Trophoblast cell (in vitro differentiated cells and primary cell): Measurements from ENCODE around the gene FGD5.

Experiments used
- DNase-seq, 2 donors: peaks; one replicate each; pipeline ENCODE4 v3.0.0-alpha.2; 2016
- H2AFZ ChIP-seq: 2 replicates; pipeline ENCODE4 v1.6.1; 2013; ENCODE audit warnings: low read length, moderate library complexity, mild to moderate bottlenecking; ENCODE audit not compliant: insufficient read depth, poor library complexity
- H2AK5ac ChIP-seq: 2 replicates; pipeline ENCODE4 v1.6.1; 2013; ENCODE audit warnings: mild to moderate bottlenecking, low read length
- H2BK120ac ChIP-seq: 2 replicates; pipeline ENCODE4 v1.6.1; 2013; ENCODE audit warnings: low read length, mild to moderate bottlenecking, moderate library complexity; ENCODE audit not compliant: insufficient read depth, poor library complexity
- H2BK12ac ChIP-seq: 2 replicates; pipeline ENCODE4 v1.6.1; 2013; ENCODE audit warnings: mild to moderate bottlenecking, low read length, moderate library complexity
- H2BK5ac ChIP-seq: 2 replicates; pipeline ENCODE4 v1.6.1; 2013; ENCODE audit warnings: low read length, low read depth, moderate library complexity, mild to moderate bottlenecking; ENCODE audit not compliant: poor library complexity
- H3K14ac ChIP-seq: 2 replicates; pipeline ENCODE4 v1.6.1; 2013; ENCODE audit warnings: mild to moderate bottlenecking, low read length
- H3K18ac ChIP-seq: 2 replicates; pipeline ENCODE4 v1.6.1; 2013; ENCODE audit warnings: mild to moderate bottlenecking, low read length
- H3K23ac ChIP-seq: 2 replicates; pipeline ENCODE4 v1.6.1; 2013; ENCODE audit warnings: low read length
- H3K27ac ChIP-seq: 2 replicates; pipeline ENCODE4 v1.5.1; 2013; ENCODE audit warnings: low read depth, mild to moderate bottlenecking, inconsistent platforms, low read length, moderate library complexity
- H3K27me3 ChIP-seq: 2 replicates; pipeline ENCODE4 v1.6.1; 2013; ENCODE audit warnings: inconsistent platforms, mild to moderate bottlenecking, low read length, moderate library complexity; ENCODE audit not compliant: insufficient read depth
- H3K36me3 ChIP-seq, 2 experiments: 1 replicate in 1 of 2; 2 replicates in 1 of 2; pipeline ENCODE4 v1.6.1; 2013; ENCODE audit warnings: low read length in 2 of 2, mild to moderate bottlenecking in 2 of 2, moderate library complexity in 1 of 2; ENCODE audit not compliant: insufficient read depth in 2 of 2, control insufficient read depth in 1 of 2
- H3K4ac ChIP-seq: 2 replicates; pipeline ENCODE4 v1.6.1; 2013; ENCODE audit warnings: low read depth, mild to moderate bottlenecking, low read length, moderate library complexity
- H3K4me1 ChIP-seq, 2 experiments: 1 replicate in 1 of 2; 2 replicates in 1 of 2; pipeline ENCODE4 v1.6.1; 2013; ENCODE audit warnings: low read length in 2 of 2, mild to moderate bottlenecking in 2 of 2, moderate library complexity in 1 of 2; ENCODE audit not compliant: insufficient read depth in 2 of 2, control insufficient read depth in 1 of 2
- H3K4me2 ChIP-seq: 2 replicates; pipeline ENCODE4 v1.6.1; 2013; ENCODE audit warnings: inconsistent platforms, mild to moderate bottlenecking, low read length, moderate library complexity
- H3K4me3 ChIP-seq: 2 replicates; pipeline ENCODE4 v1.5.1; 2013; ENCODE audit warnings: mild to moderate bottlenecking, low read depth, low read length, inconsistent platforms
- H3K79me1 ChIP-seq: one replicate; pipeline ENCODE4 v1.6.1; 2013; ENCODE audit warnings: low read length
- H3K79me2 ChIP-seq: 2 replicates; pipeline ENCODE4 v1.6.1; 2013; ENCODE audit warnings: low read length, mild to moderate bottlenecking; ENCODE audit not compliant: control insufficient read depth, insufficient read depth, poor library complexity
- H3K9ac ChIP-seq: 2 replicates; pipeline ENCODE4 v1.6.1; 2013; ENCODE audit warnings: mild to moderate bottlenecking, low read length
- H3K9me3 ChIP-seq: 2 replicates; pipeline ENCODE4 v1.6.1; 2013; ENCODE audit warnings: low read depth, mild to moderate bottlenecking, control low read depth, inconsistent platforms, low read length; ENCODE audit not compliant: insufficient read depth
- H4K12ac ChIP-seq: 2 replicates; pipeline ENCODE4 v1.6.1; 2013; ENCODE audit warnings: low read depth, mild to moderate bottlenecking, low read length, moderate library complexity
- H4K8ac ChIP-seq: 2 replicates; pipeline ENCODE4 v1.6.1; 2013; ENCODE audit warnings: low read depth, mild to moderate bottlenecking, low read length, moderate library complexity
- H4K91ac ChIP-seq: one replicate; pipeline ENCODE4 v1.6.1; 2013; ENCODE audit warnings: low read depth, mild to moderate bottlenecking, low read length, moderate library complexity
- WGBS: extraction: QIAGEN DNeasy Blood & Tissue Kit; methylation state at CpG from one replicate; pipeline ENCODE4 v1.1.7; 2013; ENCODE audit warnings: missing lambda C conversion rate; ENCODE audit not compliant: insufficient read length, insufficient coverage; ENCODE audit errors: extremely low coverage; 5-methylcytosine and 5-hydroxymethylcytosine counted together

The FGD5 gene

GRCh38 chr3:14946236-14946635 is 127.5 kb downstream of the FGD5 start:
- Histone ChIP-seq H3K27ac (no peak overlapping the region), H2AFZ (no peak overlapping the region), H2BK12ac (no peak overlapping the region), H3K4me2 (peak overlapping the region; percentile 93), H3K79me2 (peaks cover 11% of the 10 kb centered on the region), H3K23ac (no peak overlapping the region), H3K9me3 (no peaks in the 10 kb centered on the region), H4K12ac (no peak overlapping the region), H3K14ac (no peak overlapping the region), H2BK120ac (no peak overlapping the region), H3K4me1 (peaks cover 0 to 6% of the 10 kb centered on the region in 2 experiments), H2AK5ac (no peak overlapping the region), H3K4ac (peak overlapping the region; percentile 43), H3K36me3 (peaks cover 8 to 16% of the 10 kb centered on the region in 2 experiments), H4K8ac (no peak overlapping the region), H3K79me1 (peaks cover 11% of the 10 kb centered on the region), H4K91ac (no peak overlapping the region), H3K27me3 (no peaks in the 10 kb centered on the region), H3K18ac (no peak overlapping the region), H3K4me3 (no peak overlapping the region), H2BK5ac (no peak overlapping the region), H3K9ac (no peak overlapping the region)
- DNase-seq, result no peak
- no CpG with 5 or more reads among the region's 4 CpGs for WGBS

DNA sequence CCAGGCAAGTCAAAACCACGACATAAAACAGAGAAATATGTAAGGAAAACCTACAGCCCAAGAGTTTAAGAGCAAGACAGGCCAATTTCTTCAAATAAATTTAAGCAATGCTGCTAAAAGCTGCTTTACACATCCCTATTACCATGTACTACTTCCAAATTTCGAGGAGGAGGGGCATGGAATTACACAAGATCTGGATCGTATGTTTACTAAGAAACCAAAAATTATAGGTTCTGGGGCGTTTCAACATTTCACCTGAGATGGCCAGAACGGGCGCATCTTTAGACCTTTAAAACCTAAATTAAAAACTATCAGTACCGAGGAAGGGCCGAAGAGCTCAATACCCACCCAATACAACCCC is 128.0 kb downstream of the FGD5 start:
- Histone ChIP-seq H3K4me2 (peak overlapping the region; percentile 93), H4K8ac (peak overlapping the region; percentile 90), H3K9me3 (no peaks in the 10 kb centered on the region), H2BK120ac (peak overlapping the region; percentile 67), H2BK12ac (no peak overlapping the region), H2AFZ (peak overlapping the region; percentile 90), H3K4me1 (peaks cover 0 to 6% of the 10 kb centered on the region in 2 experiments), H3K9ac (peak overlapping the region; percentile 35), H3K79me2 (peaks cover 11% of the 10 kb centered on the region), H3K18ac (peak overlapping the region; percentile 91), H3K23ac (no peak overlapping the region), H4K91ac (peak overlapping the region; percentile 76), H3K4me3 (peak overlapping the region; percentile 80), H3K79me1 (peaks cover 11% of the 10 kb centered on the region), H3K27ac (peak overlapping the region; percentile 99), H4K12ac (peak overlapping the region; percentile 20), H3K14ac (peak overlapping the region; percentile 59), H2BK5ac (peak overlapping the region; percentile 82), H3K36me3 (peaks cover 8 to 16% of the 10 kb centered on the region in 2 experiments), H2AK5ac (no peak overlapping the region), H3K27me3 (no peaks in the 10 kb centered on the region), H3K4ac (peak overlapping the region; percentile 86)
- DNase-seq, result no peak
- no CpG with 5 or more reads among the region's 8 CpGs for WGBS

DNA sequence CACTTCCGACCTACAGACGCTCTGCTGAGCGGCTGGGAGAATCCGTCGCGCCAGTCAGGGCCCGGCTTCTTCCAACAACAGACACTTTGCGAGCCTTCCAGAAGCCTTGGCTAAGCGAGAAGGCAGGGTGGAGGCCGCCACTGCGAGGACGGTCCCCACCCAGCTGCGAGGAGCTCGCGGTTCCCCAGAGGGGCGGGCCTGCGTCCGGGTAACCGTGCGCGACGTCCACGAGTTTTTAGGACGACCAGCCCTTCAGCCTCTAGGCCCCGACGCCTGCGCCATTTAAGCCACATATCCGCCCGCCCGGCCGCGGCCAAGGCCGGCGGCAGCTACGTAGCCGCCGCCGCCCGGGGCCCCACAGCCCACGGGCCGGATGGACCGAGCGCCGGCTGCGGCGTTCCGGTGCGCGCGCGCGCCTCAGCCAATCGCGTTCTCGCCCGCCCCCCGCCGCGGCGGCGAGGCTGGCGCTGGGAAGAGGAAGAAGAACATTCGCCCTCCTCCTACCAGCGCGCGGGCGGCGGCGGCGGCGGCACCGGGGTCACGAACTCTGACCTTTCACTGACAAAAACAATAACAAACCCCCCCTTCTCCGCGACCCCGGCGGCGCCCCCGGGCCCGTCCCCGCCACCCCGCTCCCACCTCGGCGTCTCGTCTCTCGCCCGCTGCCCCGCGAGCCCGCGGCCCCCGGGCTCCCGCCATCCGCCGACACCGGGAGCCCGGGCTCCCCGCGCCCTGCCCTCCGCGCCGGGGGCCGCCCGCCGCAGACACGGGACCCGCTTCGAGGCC is 128.5 kb downstream of the FGD5 start, which contains the start of gene NR2C2:
NR2C2 (plus strand) TSS at position 484 of the 786 bp plus-strand sequence. CDS start 56,332 bp downstream, outside the sequence.
- H3K9ac ChIP-seq, result peak within 1 kb of the TSS; percentile 98
- peak within 1 kb of the TSS; percentile 56 for H2AK5ac ChIP-seq
- H3K36me3 ChIP-seq, result peaks cover 8 to 16% of the 10 kb centered on the region in 2 experiments
- peak within 1 kb of the TSS; percentile 99 for H4K12ac ChIP-seq
- peaks cover 0 to 6% of the 10 kb centered on the region in 2 experiments for H3K4me1 ChIP-seq
- H3K14ac ChIP-seq, result peak within 1 kb of the TSS; percentile 96
- H4K91ac ChIP-seq, result peak within 1 kb of the TSS; percentile 97
- DNase-seq, result peak; percentile 68 to 81
- H3K23ac ChIP-seq, result no peak within 1 kb of the TSS
- peak within 1 kb of the TSS; percentile 90 for H2AFZ ChIP-seq
- peak within 1 kb of the TSS; percentile 99 for H3K27ac ChIP-seq
- H3K4me2 ChIP-seq, result peak within 1 kb of the TSS; percentile 93
- peak within 1 kb of the TSS; percentile 90 for H4K8ac ChIP-seq
- no peaks in the 10 kb centered on the region for H3K9me3 ChIP-seq
- H3K27me3 ChIP-seq, result no peaks in the 10 kb centered on the region
- H3K18ac ChIP-seq, result peak within 1 kb of the TSS; percentile 91
- H3K4me3 ChIP-seq, result peak within 1 kb of the TSS; percentile 80
- peak within 1 kb of the TSS; percentile 99 for H2BK5ac ChIP-seq
- no peak within 1 kb of the TSS for H2BK12ac ChIP-seq
- peak within 1 kb of the TSS; percentile 92 for H2BK120ac ChIP-seq
- H3K4ac ChIP-seq, result peak within 1 kb of the TSS; percentile 86
- WGBS, result no CpG with 5 or more reads among the region's 108 CpGs
- peaks cover 11% of the 10 kb centered on the region for H3K79me1 ChIP-seq
- H3K79me2 ChIP-seq, result peaks cover 13% of the 10 kb centered on the region

DNA sequence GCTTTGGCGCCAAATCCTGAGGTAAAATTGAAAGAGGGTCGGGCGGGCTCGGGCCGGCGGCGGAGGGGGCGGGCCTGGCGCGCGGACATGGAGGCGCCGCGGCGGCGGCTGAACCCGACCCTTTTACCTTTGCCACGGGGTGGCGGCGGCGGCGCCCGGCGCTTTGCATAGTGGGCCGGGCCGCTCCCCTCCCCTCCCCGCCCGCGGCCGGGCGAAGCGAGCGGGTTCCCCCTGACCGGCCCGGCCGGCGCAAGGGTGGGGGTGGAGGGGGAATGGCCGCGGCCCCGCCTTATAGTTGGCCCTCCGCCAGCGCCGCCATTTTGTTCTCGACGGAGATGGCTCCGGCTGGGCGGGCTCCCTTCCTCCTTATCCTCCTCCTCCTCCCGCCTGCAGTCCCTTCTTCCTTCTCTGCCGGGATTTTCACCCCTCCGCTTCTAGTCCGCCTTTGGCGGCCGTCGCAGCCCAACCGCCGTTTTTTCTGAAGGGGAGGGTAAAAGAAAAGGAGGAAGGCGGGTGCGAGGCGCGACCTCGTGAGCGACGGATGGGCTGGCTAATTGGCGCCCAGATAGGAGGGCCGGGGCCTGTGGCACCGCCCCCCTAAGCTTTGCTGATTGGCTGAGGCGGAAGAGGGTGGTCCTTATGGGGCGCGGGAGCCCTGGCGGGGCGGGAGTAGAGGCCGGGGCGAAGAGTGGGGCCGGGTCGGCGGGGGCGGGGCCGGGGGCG is 129.3 kb downstream of the FGD5 start:
- Histone ChIP-seq H3K4me2 (peak overlapping the region; percentile 93), H2BK5ac (peak overlapping the region; percentile 99), H4K91ac (peak overlapping the region; percentile 97), H3K4me1 (peaks cover 0 to 6% of the 10 kb centered on the region in 2 experiments), H3K36me3 (peaks cover 8 to 16% of the 10 kb centered on the region in 2 experiments), H3K27ac (peak overlapping the region; percentile 99), H2AK5ac (peak overlapping the region; percentile 56), H3K4me3 (peak overlapping the region; percentile 80), H3K14ac (peak overlapping the region; percentile 96), H2BK120ac (peak overlapping the region; percentile 92), H4K12ac (peak overlapping the region; percentile 99), H3K79me2 (peaks cover 13% of the 10 kb centered on the region), H3K23ac (no peak overlapping the region), H2BK12ac (no peak overlapping the region), H3K4ac (peak overlapping the region; percentile 80), H3K18ac (peak overlapping the region; percentile 89), H4K8ac (peak overlapping the region; percentile 87), H2AFZ (peak overlapping the region; percentile 37), H3K9me3 (no peaks in the 10 kb centered on the region), H3K79me1 (peaks cover 11% of the 10 kb centered on the region), H3K27me3 (no peaks in the 10 kb centered on the region), H3K9ac (peak overlapping the region; percentile 98)
- DNase-seq, result peak; percentile 92 to 97
- WGBS, result no CpG with 5 or more reads among the region's 79 CpGs
